Fibroblast of pulmonary artery (primary cell): ENCODE results near the gene MICU1.
"Not testable (repeated sequence)": the region's sequence is repeated elsewhere in the genome, so short reads cannot be mapped to it uniquely, and the experiment has no call there.

Experiments used
- DNase-seq: peaks from one replicate; pipeline ENCODE4 v3.0.0-alpha.2; 2010; ENCODE audit warnings: low read depth
- H3K4me3 ChIP-seq: replicated peaks from 2 replicates; pipeline ENCODE4 v1.5.1; 2011; ENCODE audit warnings: low read depth, mild to moderate bottlenecking, control low read depth, low read length, moderate library complexity
- TF ChIP-seq, protein P1 (sequence below): IDR thresholded peaks from 2 replicates; pipeline ENCODE4 v1.5.1; 2011; ENCODE audit warnings: mild to moderate bottlenecking, control low read depth, low read length, inconsistent platforms; ENCODE audit errors: missing control alignments

The MICU1 gene

DNA sequence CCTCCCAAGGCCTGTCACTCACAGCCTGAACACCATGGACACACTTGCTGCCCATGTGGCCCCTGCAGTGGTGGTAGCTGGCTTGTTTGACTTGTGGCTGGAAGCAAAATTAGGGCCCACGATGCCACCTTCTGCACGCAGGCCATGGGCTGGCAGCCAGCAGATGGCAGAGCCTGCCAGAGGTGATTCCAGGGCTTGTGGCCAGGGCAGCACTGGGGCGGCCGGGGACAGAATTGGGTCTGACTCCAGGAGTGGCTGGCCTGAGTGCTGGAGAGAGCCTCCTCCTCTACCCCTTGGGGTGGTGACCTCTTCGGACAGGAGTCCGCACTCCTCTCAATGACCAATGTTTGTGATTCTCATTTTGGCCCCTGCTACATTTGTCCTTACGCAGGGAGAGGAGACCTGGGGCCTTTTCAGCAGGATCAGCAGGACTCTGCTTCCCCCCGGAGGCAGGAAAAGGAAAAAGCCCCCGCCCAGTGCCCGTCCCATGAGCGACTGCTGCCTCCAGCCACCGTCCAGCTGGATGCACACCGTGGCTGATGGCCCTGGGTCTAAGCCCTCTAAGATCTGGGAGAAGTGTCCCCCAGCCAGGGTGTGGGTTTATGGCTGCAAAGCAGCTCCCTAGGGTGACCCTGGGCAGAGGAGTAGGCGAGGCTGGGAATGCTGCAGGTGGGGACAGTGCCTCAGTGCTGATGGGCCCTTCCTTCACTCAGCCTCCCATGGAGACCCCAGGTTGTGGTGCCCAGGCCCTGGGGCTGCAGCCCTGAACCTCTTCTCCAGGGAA lies 297.6 kb downstream of the MICU1 start:
- no peak overlapping the region for H3K4me3 ChIP-seq
- TF ChIP-seq, protein P1, sequence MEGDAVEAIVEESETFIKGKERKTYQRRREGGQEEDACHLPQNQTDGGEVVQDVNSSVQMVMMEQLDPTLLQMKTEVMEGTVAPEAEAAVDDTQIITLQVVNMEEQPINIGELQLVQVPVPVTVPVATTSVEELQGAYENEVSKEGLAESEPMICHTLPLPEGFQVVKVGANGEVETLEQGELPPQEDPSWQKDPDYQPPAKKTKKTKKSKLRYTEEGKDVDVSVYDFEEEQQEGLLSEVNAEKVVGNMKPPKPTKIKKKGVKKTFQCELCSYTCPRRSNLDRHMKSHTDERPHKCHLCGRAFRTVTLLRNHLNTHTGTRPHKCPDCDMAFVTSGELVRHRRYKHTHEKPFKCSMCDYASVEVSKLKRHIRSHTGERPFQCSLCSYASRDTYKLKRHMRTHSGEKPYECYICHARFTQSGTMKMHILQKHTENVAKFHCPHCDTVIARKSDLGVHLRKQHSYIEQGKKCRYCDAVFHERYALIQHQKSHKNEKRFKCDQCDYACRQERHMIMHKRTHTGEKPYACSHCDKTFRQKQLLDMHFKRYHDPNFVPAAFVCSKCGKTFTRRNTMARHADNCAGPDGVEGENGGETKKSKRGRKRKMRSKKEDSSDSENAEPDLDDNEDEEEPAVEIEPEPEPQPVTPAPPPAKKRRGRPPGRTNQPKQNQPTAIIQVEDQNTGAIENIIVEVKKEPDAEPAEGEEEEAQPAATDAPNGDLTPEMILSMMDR: peak; percentile 63
- DNase-seq: peak; percentile 78

DNA sequence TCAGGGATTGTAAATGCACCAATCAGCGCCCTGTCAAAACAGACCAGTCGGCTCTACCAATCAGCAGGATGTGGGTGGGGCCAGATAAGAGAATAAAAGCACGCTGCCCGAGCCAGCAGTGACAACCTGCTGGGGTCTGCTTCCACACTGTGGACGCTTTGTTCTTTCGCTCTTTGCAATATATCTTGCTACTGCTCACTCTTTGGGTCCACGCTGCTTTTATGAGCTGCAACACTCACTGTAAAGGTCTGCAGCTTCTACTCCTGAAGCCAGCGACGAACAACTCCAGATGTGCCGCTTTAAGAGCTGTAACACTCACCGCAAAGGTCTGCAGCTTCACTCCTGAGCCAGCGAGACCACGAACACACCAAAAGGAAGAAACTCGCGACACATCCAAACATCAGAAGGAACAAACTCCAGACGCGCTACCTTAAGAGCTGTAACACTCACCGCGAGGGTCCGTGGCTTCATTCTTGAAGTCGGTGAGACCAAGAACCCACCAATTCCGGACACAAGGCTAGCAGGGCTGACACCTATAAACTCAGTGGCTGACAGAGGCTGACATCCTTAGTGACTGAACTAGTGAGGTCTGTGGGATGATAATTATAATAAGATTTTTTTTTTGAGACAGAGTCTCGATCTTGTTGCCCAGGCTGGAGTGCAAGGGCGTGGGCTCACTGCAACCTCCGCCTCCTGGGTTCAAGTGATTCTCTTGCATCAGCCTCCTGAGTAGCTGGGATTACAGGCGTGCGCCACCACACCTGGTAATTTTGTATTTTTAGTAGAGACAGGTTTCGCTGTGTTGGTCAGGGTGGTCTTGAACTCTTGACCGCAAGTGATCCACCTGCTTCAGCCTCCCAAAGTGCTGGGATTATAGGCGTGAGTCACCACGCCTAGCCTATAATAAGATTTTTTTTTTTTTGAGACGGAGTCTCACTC lies 298.9 kb downstream of the MICU1 start:
- not testable (repeated sequence) for DNase-seq, H3K4me3 ChIP-seq

- H3K4me3 ChIP-seq: not testable (repeated sequence)
Observed at GRCh38 chr10:72325243-72326175, 300.4 kb downstream of the MICU1 start.

GRCh38 chr10:72323771-72324191 lies 302.1 kb downstream of the MICU1 start:
- TF ChIP-seq, protein P1: no peak
- no peak for DNase-seq
- no peak overlapping the region for H3K4me3 ChIP-seq

More at GRCh38 chr10:72325243-72326175, 300.4 kb downstream of the MICU1 start:
- peak; percentile 86 for DNase-seq

DNA sequence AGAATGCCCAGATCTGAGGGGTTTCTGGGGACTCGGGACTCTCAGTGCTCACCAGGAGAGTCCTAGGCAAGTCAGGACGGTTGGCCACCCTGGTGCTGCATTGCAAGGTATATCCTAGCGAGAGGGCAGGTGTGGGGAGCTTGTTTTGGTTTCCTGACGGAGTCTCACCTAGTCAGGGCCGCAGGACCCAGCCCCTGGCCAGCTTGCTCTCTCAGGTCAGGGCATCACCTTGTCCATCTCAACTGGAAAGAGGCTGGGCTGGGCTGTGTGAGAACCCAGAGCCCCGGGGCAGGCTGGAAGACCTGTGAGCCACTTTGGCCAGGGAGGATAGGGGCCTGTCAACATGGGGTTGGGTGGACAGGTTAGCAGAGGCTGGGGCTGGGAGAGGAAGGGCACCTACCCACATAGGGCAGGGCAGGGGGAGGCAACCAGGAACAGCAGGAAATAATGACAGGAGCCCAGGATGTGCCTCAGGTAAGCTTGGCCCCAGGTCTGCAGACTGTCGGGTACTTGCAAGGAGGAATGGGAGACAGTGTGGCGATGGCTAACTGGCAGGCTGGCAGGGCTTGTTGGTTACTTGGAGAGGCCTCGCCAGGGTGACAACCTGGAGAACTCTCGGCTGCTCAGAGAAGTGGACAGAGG lies 302.6 kb downstream of the MICU1 start:
- DNase-seq: no peak
- TF ChIP-seq, protein P1: no peak

GRCh38 chr10:72322280-72323058 lies 303.4 kb downstream of the MICU1 start:
- no peak overlapping the region for H3K4me3 ChIP-seq
- no peak for DNase-seq
- TF ChIP-seq, protein P1: no peak

More for the DNA sequence above, 302.6 kb downstream of the MICU1 start:
- no peak overlapping the region for H3K4me3 ChIP-seq

DNA sequence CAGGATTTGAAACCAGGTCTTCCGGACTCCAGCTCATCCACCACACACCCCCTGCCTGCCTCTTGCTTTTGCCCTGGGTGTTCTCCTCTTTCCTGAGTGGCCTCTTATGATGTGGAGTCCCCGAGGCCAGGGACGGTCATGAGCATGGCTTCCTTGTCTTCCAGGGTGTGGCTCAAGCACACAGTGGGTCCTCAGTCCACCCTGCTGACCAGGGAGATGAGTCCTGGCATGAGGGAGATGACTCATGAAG lies 303.9 kb downstream of the MICU1 start:
- H3K4me3 ChIP-seq: no peak overlapping the region
- TF ChIP-seq, protein P1: no peak
- no peak for DNase-seq
